PC-3 (cell line): ENCODE results near the gene CAPSL.

ENCODE experiments used
- EZH2 ChIP-seq: fragments of 300-600 bp; sonication (generic); IDR thresholded peaks from one replicate; pipeline ENCODE4 v1.6.1; 2017; ENCODE audit warnings: antibody characterized with exemption, mild to moderate bottlenecking, low read length; ENCODE audit not compliant: unreplicated experiment
- EZH2phosphoT487 ChIP-seq: fragments of 300-600 bp; sonication (generic); IDR thresholded peaks from 2 replicates; pipeline ENCODE4 v1.6.1; 2018; ENCODE audit warnings: mild to moderate bottlenecking, antibody characterized with exemption, low read length, borderline replicate concordance

GRCh38 chr5:35899800-35900199, 38.6 kb downstream of the CAPSL start:
- TF ChIP-seq EZH2 (no peak), EZH2phosphoT487 (no peak)
